Lower leg skin (tissue), 3 donors: ENCODE data around the gene ARID1B.

ENCODE experiments used
- POLR2A ChIP-seq, 2 donors: fragments of 450-650 bp; IDR thresholded peaks; one replicate each; pipeline ENCODE4 v1.6.1; 2016 to 2017; ENCODE audit warnings: antibody characterized with exemption in 2 of 2, mild to moderate bottlenecking in 1 of 2, moderate library complexity in 1 of 2
- TF ChIP-seq, protein P1 (sequence below), 3 donors: fragments of 450-650 bp; IDR thresholded peaks; one replicate each; pipeline ENCODE4 v1.5.1; 2016; ENCODE audit warnings: antibody characterized with exemption in 3 of 3, mild to moderate bottlenecking in 3 of 3, moderate library complexity in 2 of 3

GRCh38 chr6:157251586-157252247 lies 474.5 kb downstream of the ARID1B start:
- TF ChIP-seq POLR2A (IDR thresholded peaks at IDR 0.05), result no peak
- TF ChIP-seq, protein P1, sequence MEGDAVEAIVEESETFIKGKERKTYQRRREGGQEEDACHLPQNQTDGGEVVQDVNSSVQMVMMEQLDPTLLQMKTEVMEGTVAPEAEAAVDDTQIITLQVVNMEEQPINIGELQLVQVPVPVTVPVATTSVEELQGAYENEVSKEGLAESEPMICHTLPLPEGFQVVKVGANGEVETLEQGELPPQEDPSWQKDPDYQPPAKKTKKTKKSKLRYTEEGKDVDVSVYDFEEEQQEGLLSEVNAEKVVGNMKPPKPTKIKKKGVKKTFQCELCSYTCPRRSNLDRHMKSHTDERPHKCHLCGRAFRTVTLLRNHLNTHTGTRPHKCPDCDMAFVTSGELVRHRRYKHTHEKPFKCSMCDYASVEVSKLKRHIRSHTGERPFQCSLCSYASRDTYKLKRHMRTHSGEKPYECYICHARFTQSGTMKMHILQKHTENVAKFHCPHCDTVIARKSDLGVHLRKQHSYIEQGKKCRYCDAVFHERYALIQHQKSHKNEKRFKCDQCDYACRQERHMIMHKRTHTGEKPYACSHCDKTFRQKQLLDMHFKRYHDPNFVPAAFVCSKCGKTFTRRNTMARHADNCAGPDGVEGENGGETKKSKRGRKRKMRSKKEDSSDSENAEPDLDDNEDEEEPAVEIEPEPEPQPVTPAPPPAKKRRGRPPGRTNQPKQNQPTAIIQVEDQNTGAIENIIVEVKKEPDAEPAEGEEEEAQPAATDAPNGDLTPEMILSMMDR (IDR thresholded peaks at IDR 0.05), result no peak
